IMR-90 (cell line): ENCODE measurements around the gene PRM3. TPM values are rescaled to one million over a fixed set of nuclear protein-coding genes. Genes with fewer than 3 reads are reported as not detected.

Source experiments
- ATAC-seq: fragments of 200-7000 bp; cut with Tn5 transposase; 2 replicates; pipeline ENCODE4 v1.9.1; 2020; ENCODE audit warnings: low read depth, mild to moderate bottlenecking, moderate library complexity
- BruUV-seq: library from RNA; stranded (reverse); fragments of 400-500 nt; replicated peaks from 2 replicates; lab custom pipeline; 2021; lab: Mats Ljungman, UMichigan
- CTCF ChIA-PET: fragments of 300-600 bp; formaldehyde crosslinking; extraction: SDS; loops from one replicate; lab custom pipeline; 2021; ENCODE audit warnings: antibody characterized with exemption; lab: Yijun Ruan, JAX
- POLR2A ChIA-PET: fragments of 300-600 bp; sonication (Branson Sonifier 250); formaldehyde crosslinking; loops from one replicate; lab custom pipeline; 2022; ENCODE audit warnings: antibody characterized with exemption; ENCODE audit not compliant: unreplicated experiment; lab: Charles Lee
- DNase-seq: peaks from one replicate; pipeline ENCODE4 v3.0.0; 2013
- H2AFZ ChIP-seq: replicated peaks from 2 replicates; pipeline ENCODE3; 2013; ENCODE audit warnings: low read length, mild to moderate bottlenecking; ENCODE audit not compliant: poor library complexity
- H2AK5ac ChIP-seq: 2 replicates; pipeline ENCODE4 v1.6.1; 2013; ENCODE audit warnings: low read depth, low read length, inconsistent platforms
- H2AK9ac ChIP-seq: replicated peaks from 2 replicates; pipeline ENCODE3; 2013; ENCODE audit warnings: mild to moderate bottlenecking, low read depth, low read length, moderate library complexity; ENCODE audit not compliant: poor library complexity
- H2BK120ac ChIP-seq: 2 replicates; pipeline ENCODE4 v1.6.1; 2013; ENCODE audit warnings: low read depth, low read length, inconsistent platforms
- H2BK15ac ChIP-seq: 3 replicates; pipeline ENCODE4 v1.6.1; 2013; ENCODE audit warnings: low read depth, low read length, inconsistent platforms
- H2BK20ac ChIP-seq: 2 replicates; pipeline ENCODE4 v1.6.1; 2013; ENCODE audit warnings: low read depth, mild to moderate bottlenecking, inconsistent platforms, low read length, moderate library complexity
- H2BK5ac ChIP-seq: 2 replicates; pipeline ENCODE4 v1.6.1; 2013; ENCODE audit warnings: mild to moderate bottlenecking, low read depth, low read length, inconsistent platforms; ENCODE audit not compliant: poor library complexity, severe bottlenecking
- H3K14ac ChIP-seq: replicated peaks from 2 replicates; pipeline ENCODE4 v1.6.1; 2013; ENCODE audit warnings: low read depth, low read length, inconsistent platforms
- H3K18ac ChIP-seq: 2 replicates; pipeline ENCODE4 v1.6.1; 2013; ENCODE audit warnings: low read depth, low read length, control low read depth
- H3K23ac ChIP-seq: 2 replicates; pipeline ENCODE4 v1.6.1; 2013; ENCODE audit warnings: low read depth, low read length, inconsistent platforms
- H3K27ac ChIP-seq: 2 replicates; pipeline ENCODE4 v1.5.1; 2013; ENCODE audit warnings: mild to moderate bottlenecking, control low read depth, low read length; ENCODE audit not compliant: insufficient read depth
- H3K27me3 ChIP-seq: 2 replicates; pipeline ENCODE4 v1.6.1; 2013; ENCODE audit warnings: low read length; ENCODE audit not compliant: control insufficient read depth, insufficient read depth
- H3K36me3 ChIP-seq: 2 replicates; pipeline ENCODE4 v1.6.1; 2013; ENCODE audit warnings: low read length, mixed read lengths; ENCODE audit not compliant: control insufficient read depth, insufficient read depth
- H3K4ac ChIP-seq: 2 replicates; pipeline ENCODE4 v1.6.1; 2013; ENCODE audit warnings: low read depth, low read length, inconsistent platforms
- H3K4me1 ChIP-seq: 2 replicates; pipeline ENCODE4 v1.6.1; 2013; ENCODE audit warnings: low read length, mixed read lengths; ENCODE audit not compliant: control insufficient read depth, insufficient read depth
- H3K4me2 ChIP-seq: 2 replicates; pipeline ENCODE4 v1.6.1; 2013; ENCODE audit warnings: low read depth, mild to moderate bottlenecking, control low read depth, low read length, moderate library complexity
- H3K4me3 ChIP-seq: 2 replicates; pipeline ENCODE4 v1.5.1; 2013; ENCODE audit warnings: low read depth, mild to moderate bottlenecking, control low read depth, low read length, moderate library complexity; ENCODE audit not compliant: insufficient read depth
- H3K56ac ChIP-seq: 2 replicates; pipeline ENCODE4 v1.6.1; 2013; ENCODE audit warnings: low read length, inconsistent platforms; ENCODE audit not compliant: insufficient read depth; ENCODE audit errors: extremely low read depth
- H3K79me1 ChIP-seq, 2 experiments: 2 replicates each; pipeline ENCODE4 v1.6.1; 2013; ENCODE audit warnings: low read length in 2 of 2, inconsistent platforms in 1 of 2, low read depth in 1 of 2
- H3K9ac ChIP-seq: 2 replicates; pipeline ENCODE4 v1.6.1; 2013; ENCODE audit warnings: low read depth, low read length, control low read depth
- H3K9me1 ChIP-seq: 2 replicates; pipeline ENCODE4 v1.6.1; 2013; ENCODE audit warnings: low read length, inconsistent platforms; ENCODE audit not compliant: insufficient read depth
- H3K9me3 ChIP-seq: 2 replicates; pipeline ENCODE4 v1.6.1; 2013; ENCODE audit warnings: low read length; ENCODE audit not compliant: control insufficient read depth, insufficient read depth
- H4K20me1 ChIP-seq: 2 replicates; pipeline ENCODE4 v1.6.1; 2013; ENCODE audit warnings: low read length, inconsistent platforms; ENCODE audit not compliant: insufficient read depth
- H4K5ac ChIP-seq: 2 replicates; pipeline ENCODE4 v1.6.1; 2013; ENCODE audit warnings: mild to moderate bottlenecking, low read depth, low read length, control low read depth
- H4K8ac ChIP-seq, 2 experiments: 2 replicates each; pipeline ENCODE4 v1.6.1; 2013; ENCODE audit warnings: low read depth in 2 of 2, low read length in 2 of 2, control low read depth in 1 of 2, inconsistent platforms in 1 of 2
- H4K91ac ChIP-seq: 2 replicates; pipeline ENCODE4 v1.6.1; 2013; ENCODE audit warnings: low read depth, low read length, inconsistent platforms; ENCODE audit not compliant: insufficient read depth
- CTCF ChIP-seq: conservative IDR thresholded peaks from 2 replicates; pipeline ENCODE4 v1.5.1; 2012; ENCODE audit warnings: mild to moderate bottlenecking, low read depth, low read length, improper control_type of control experiment
- ELK1 ChIP-seq: fragments of 150-350 bp; IDR thresholded peaks from 2 replicates; pipeline ENCODE4 v1.6.1; 2016; ENCODE audit warnings: low read depth, mild to moderate bottlenecking, low read length, moderate library complexity, borderline replicate concordance
- MAFK ChIP-seq: IDR thresholded peaks from 2 replicates; pipeline ENCODE4 v1.6.1; 2012; ENCODE audit warnings: low read depth, low read length, improper control_type of control experiment
- MAZ ChIP-seq: IDR thresholded peaks from 2 replicates; pipeline ENCODE4 v1.6.1; 2012; ENCODE audit warnings: low read depth, mild to moderate bottlenecking, low read length, improper control_type of control experiment, moderate library complexity, borderline replicate concordance
- MXI1 ChIP-seq: IDR thresholded peaks from 2 replicates; pipeline ENCODE4 v1.6.1; 2012; ENCODE audit warnings: low read depth, mild to moderate bottlenecking, low read length, moderate library complexity, borderline replicate concordance
- POLR2A ChIP-seq: IDR thresholded peaks from 2 replicates; pipeline ENCODE4 v1.6.1; 2012; ENCODE audit warnings: mild to moderate bottlenecking, low read depth, low read length
- USF2 ChIP-seq: fragments of 150-350 bp; IDR thresholded peaks from 2 replicates; pipeline ENCODE4 v1.6.1; 2017; ENCODE audit warnings: mild to moderate bottlenecking, antibody characterized with exemption, low read length, low read depth
- WGBS, 2 experiments: methylation state at CpG; one replicate each; pipeline versions ENCODE4 v1.1.5 to v1.1.7; 2013; ENCODE audit warnings: missing lambda C conversion rate in 2 of 2; ENCODE audit not compliant: insufficient read length in 1 of 2; ENCODE audit errors: extremely low coverage in 2 of 2; 5-methylcytosine and 5-hydroxymethylcytosine counted together
- dilution Hi-C: fragments of 300-500 bp; cut with HindIII; formaldehyde crosslinking; loops from one replicate; pipeline ENCODE4 v1.14.3; 2018; ENCODE audit warnings: low sequenced_read_pairs; ENCODE audit not compliant: unreplicated experiment
- in situ Hi-C: fragments of 300-500 bp; cut with MboI; formaldehyde crosslinking; loops from 3 replicates; pipeline ENCODE4 v1.14.3; 2019; ENCODE audit warnings: low sequenced_read_pairs, inconsistent platforms, mixed read lengths
- intact Hi-C: fragments of 100-400 bp; cut with micrococcal nuclease; formaldehyde crosslinking; loops from 2 replicates; pipeline ENCODE4 v1.10.0; 2022
- polyA plus RNA-seq, 3 experiments: library from polyadenylated mRNA; depleted of rRNA; stranded (reverse); fragments of >200 nt; gene quantifications; 2 replicates each; pipeline ENCODE4 v1.2.3, GENCODE V29; 2012; ENCODE audit warnings: low replicate concordance in 1 of 3
- total RNA-seq: library from RNA; depleted of rRNA; stranded (reverse); fragments of >200 nt; gene quantifications from 2 replicates; pipeline ENCODE4 v1.2.3, GENCODE V29; 2012

The PRM3 gene
- total and polyA plus RNA-seq, 2 of the 4 experiments (the other 2 are of a cell fraction), result not detected

GRCh38 chr16:11273721-11274324, 394 bp upstream of the PRM3 start:
- Histone ChIP-seq H3K27ac (peak overlapping the region; percentile 7; the same call in 1 of the 2 replicates), H3K79me1 (no peaks in the 10 kb centered on the region), H3K27me3 (peaks cover 6% of the 10 kb centered on the region), H4K8ac (no peak overlapping the region), H2BK15ac (no peak overlapping the region), H3K18ac (peak overlapping the region; percentile 10; the same call in 1 of the 2 replicates), H2BK120ac (no peak overlapping the region), H4K91ac (no peak overlapping the region), H2BK20ac (no peak overlapping the region), H3K9me1 (no peaks in the 10 kb centered on the region), H3K4me3 (no peak overlapping the region), H2BK5ac (no peak overlapping the region), H3K23ac (no peak overlapping the region), H3K36me3 (no peaks in the 10 kb centered on the region), H3K9ac (no peak overlapping the region), H4K20me1 (no peaks in the 10 kb centered on the region), H3K14ac (no peak overlapping the region), H2AK5ac (no peak overlapping the region), H2AFZ (no peak overlapping the region), H3K56ac (no peak overlapping the region), H3K4ac (no peak overlapping the region), H3K4me2 (no peak overlapping the region), H3K4me1 (peaks cover 7% of the 10 kb centered on the region; the same call in 1 of the 2 replicates), H3K9me3 (peaks cover 7% of the 10 kb centered on the region), H4K5ac (no peak overlapping the region; the same call in 1 of the 2 replicates), H2AK9ac (no peak overlapping the region)
- ATAC-seq (peak; percentile 83), DNase-seq (no peak)
- BruUV-seq, result no TSS peak
- in situ Hi-C loops (no loop called here), dilution Hi-C loops (no loop called here), intact Hi-C loops (no loop called here)
- TF ChIP-seq MAFK (no peak), ELK1 (no peak), MXI1 (no peak), POLR2A (no peak), CTCF (no peak), USF2 (no peak), MAZ (no peak)
- CTCF ChIA-PET, result interaction anchor here (0.6 kb wide), 1 partner anchor 1048 kb away, joined by 4 read pairs; no protein-coding TSS in a partner anchor
- POLR2A ChIA-PET, result interaction anchor here (0.7 to 1.8 kb wide), 2 partner anchors 17 to 21 kb away, joined by 3 to 18 read pairs; partner anchors contain the start of gene SOCS1
- WGBS, 2 experiments, result no CpG with 5 or more reads among the region's 3 CpGs
